ENCODE results near the gene CACNB3.

DNA sequence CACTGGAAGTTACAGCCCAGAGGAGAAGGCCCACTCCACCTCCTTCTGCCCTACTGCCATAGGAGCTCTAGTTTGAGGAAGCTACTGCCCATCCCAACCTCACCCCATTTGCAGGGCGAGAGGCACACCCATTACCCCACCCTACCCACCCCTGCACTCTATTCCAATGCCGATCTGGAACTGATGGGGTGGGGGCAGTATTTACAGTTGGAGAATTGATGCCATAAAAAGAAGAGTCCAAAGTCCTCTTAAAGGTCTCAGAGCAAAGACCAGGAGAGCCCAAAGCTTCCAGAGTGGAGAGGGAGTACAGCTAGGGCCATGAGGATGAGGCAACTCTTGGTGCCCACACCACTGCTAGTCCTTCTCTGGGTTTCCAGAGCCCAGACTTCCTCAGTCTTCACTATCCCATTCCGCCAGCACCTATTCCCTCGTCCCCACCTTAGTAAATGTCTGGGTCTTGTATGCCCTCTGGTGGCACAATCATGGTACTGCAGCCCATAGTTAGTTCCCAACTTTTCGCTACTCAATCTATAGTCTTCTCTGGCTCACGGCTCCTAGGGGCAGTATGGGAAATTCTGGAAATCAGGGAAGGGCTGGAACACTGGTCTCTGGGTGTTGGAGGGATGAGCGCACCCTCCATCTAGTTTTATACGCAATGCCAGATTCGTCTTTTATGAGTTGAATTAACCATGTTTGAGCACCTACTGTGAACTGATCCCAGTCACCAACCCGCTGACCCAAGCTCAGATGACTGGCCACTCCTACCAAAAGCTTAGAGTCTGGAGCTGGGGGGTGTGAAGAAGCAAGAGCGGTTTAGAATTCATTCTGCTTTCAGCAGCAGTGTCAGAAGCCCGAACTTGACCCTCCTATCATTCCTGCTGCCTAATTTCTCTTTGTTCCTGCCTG, 22.5 kb upstream of the CACNB3 start:
- TF ChIP-seq CTCF (IDR thresholded peaks at IDR 0.05 in 4 of 5, conservative IDR thresholded peaks at IDR 0.05 in 1 of 5) = peak; percentile 92 to 96 (median 95)
- no peak for TF ChIP-seq POLR2A (IDR thresholded peaks at IDR 0.05)
